Breast epithelium (tissue), 3 donors: ENCODE measurements around the gene POMGNT1.

ENCODE experiments used
- POLR2A ChIP-seq: fragments of 450-650 bp; IDR thresholded peaks from one replicate; pipeline ENCODE4 v1.6.1; 2016; ENCODE audit warnings: antibody characterized with exemption, mild to moderate bottlenecking, moderate library complexity
- POLR2AphosphoS5 ChIP-seq, 3 donors: sonication (generic); formaldehyde crosslinking; IDR thresholded peaks; one replicate each; pipeline ENCODE4 v1.6.1; 2017; ENCODE audit warnings: antibody characterized with exemption in 3 of 3
- TF ChIP-seq, protein P1 (sequence below), 3 donors: fragments of 450-650 bp; IDR thresholded peaks; one replicate each; pipeline ENCODE4 v1.5.1; 2016 to 2017; ENCODE audit warnings: antibody characterized with exemption in 3 of 3, mild to moderate bottlenecking in 3 of 3, moderate library complexity in 3 of 3

DNA sequence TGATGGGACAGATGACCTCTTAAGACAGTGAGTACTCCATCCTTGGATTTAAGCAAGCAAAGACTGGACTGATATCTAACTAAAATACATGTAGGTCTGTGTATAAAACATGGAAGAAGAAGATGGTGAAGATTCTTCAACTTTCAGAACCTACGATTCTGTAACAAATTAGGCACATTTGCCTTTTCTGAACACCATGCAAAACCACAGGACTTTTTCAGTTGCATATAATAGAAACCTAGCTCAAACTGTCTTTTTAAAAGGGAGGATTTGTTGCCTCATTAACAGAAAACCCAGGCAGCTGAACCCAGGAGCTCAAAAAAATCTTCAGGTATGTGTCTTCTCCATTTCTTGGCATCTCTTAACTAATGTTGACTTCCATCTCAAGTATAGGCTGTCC is 38.0 kb downstream of the POMGNT1 start:
- TF ChIP-seq, protein P1, sequence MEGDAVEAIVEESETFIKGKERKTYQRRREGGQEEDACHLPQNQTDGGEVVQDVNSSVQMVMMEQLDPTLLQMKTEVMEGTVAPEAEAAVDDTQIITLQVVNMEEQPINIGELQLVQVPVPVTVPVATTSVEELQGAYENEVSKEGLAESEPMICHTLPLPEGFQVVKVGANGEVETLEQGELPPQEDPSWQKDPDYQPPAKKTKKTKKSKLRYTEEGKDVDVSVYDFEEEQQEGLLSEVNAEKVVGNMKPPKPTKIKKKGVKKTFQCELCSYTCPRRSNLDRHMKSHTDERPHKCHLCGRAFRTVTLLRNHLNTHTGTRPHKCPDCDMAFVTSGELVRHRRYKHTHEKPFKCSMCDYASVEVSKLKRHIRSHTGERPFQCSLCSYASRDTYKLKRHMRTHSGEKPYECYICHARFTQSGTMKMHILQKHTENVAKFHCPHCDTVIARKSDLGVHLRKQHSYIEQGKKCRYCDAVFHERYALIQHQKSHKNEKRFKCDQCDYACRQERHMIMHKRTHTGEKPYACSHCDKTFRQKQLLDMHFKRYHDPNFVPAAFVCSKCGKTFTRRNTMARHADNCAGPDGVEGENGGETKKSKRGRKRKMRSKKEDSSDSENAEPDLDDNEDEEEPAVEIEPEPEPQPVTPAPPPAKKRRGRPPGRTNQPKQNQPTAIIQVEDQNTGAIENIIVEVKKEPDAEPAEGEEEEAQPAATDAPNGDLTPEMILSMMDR (IDR thresholded peaks at IDR 0.05): no peak
- no peak for TF ChIP-seq POLR2A
- TF ChIP-seq POLR2AphosphoS5 (IDR thresholded peaks at IDR 0.05): no peak
